SK-N-SH (cell line): ENCODE results near the gene PRKG1. TPM values are rescaled to one million over a fixed set of nuclear protein-coding genes. Genes with fewer than 3 reads are reported as not detected.

Source experiments
- CTCF ChIA-PET: fragments of 300-600, 350-600 bp; formaldehyde crosslinking; extraction: SDS; loops from one replicate; lab custom pipeline; 2021; lab: Yijun Ruan, JAX
- POLR2A ChIA-PET: fragments of 350-600 bp; sonication (Branson Sonifier 250); formaldehyde crosslinking; extraction: SDS; loops from one replicate; lab custom pipeline; 2020; ENCODE audit warnings: antibody characterized with exemption, inconsistent platforms; lab: Yijun Ruan, JAX
- DNase-seq: peaks from one replicate; pipeline ENCODE4 v3.0.0; 2012
- H2AFZ ChIP-seq: fragments of 200-600 bp; sonication (generic); 2 replicates; pipeline ENCODE4 v1.8.1; 2016; ENCODE audit warnings: antibody characterized with exemption, mild to moderate bottlenecking, low read depth
- H3F3A ChIP-seq: fragments of 200-600 bp; sonication (generic); replicated peaks from 2 replicates; pipeline ENCODE3; 2016; ENCODE audit warnings: antibody characterized with exemption, mild to moderate bottlenecking; ENCODE audit not compliant: insufficient read depth
- H3K27ac ChIP-seq, 2 experiments: fragments of 200-500 bp in 1 of 2; fragments of 200-600 bp in 1 of 2; sonication (Bioruptor generic) in 1 of 2; sonication (generic), shearing (Covaris generic) in 1 of 2; 2 replicates each; pipeline versions ENCODE4 v1.5.1 to v1.6.1; 2014 to 2016; ENCODE audit warnings: low read depth in 2 of 2, inconsistent platforms in 1 of 2, low read length in 1 of 2, mild to moderate bottlenecking in 1 of 2, mixed read lengths in 1 of 2
- H3K27me3 ChIP-seq: fragments of 200-600 bp; sonication (generic), shearing (Covaris generic); 2 replicates; pipeline ENCODE4 v1.6.1; 2016; ENCODE audit warnings: mixed run types; ENCODE audit not compliant: insufficient read depth
- H3K36me3 ChIP-seq, 2 experiments: fragments of 200-500 bp in 1 of 2; fragments of 200-600 bp in 1 of 2; sonication (Bioruptor generic) in 1 of 2; sonication (generic) in 1 of 2; replicated peaks in 1 of 2; 2 replicates each; pipeline versions ENCODE3 to v1.5.1; 2014 to 2016; ENCODE audit warnings: low read length in 1 of 2, mild to moderate bottlenecking in 1 of 2; ENCODE audit not compliant: insufficient read depth in 2 of 2, control insufficient read depth in 1 of 2
- H3K4me1 ChIP-seq, 2 experiments: fragments of 200-500 bp in 1 of 2; fragments of 200-600 bp in 1 of 2; sonication (Bioruptor generic) in 1 of 2; sonication (generic), shearing (Covaris generic) in 1 of 2; 2 replicates each; pipeline versions ENCODE4 v1.5.1 to v1.6.1; 2014 to 2016; ENCODE audit warnings: low read depth in 1 of 2, low read length in 1 of 2, mixed run types in 1 of 2; ENCODE audit not compliant: insufficient read depth in 2 of 2, control insufficient read depth in 1 of 2
- H3K4me2 ChIP-seq: fragments of 200-600 bp; sonication (generic), shearing (Covaris generic); 2 replicates; pipeline ENCODE4 v1.6.1; 2017; ENCODE audit warnings: mixed run types
- H3K4me3 ChIP-seq, 2 experiments: fragments of 200-500 bp in 1 of 2; fragments of 200-600 bp in 1 of 2; sonication (Bioruptor generic) in 1 of 2; sonication (generic), shearing (Covaris generic) in 1 of 2; 2 replicates each; pipeline versions ENCODE4 v1.5.1 to v1.8.1; 2014 to 2016; ENCODE audit warnings: low read depth in 2 of 2, inconsistent platforms in 1 of 2, low read length in 1 of 2, mild to moderate bottlenecking in 1 of 2, mixed read lengths in 1 of 2, moderate library complexity in 1 of 2
- H3K79me2 ChIP-seq: fragments of 200-600 bp; sonication (generic); 2 replicates; pipeline ENCODE4 v1.8.1; 2017; ENCODE audit warnings: mild to moderate bottlenecking; ENCODE audit not compliant: insufficient read depth
- H3K9ac ChIP-seq: fragments of 200-600 bp; sonication (generic); 2 replicates; pipeline ENCODE4 v1.6.1; 2017; ENCODE audit warnings: mixed run types
- H3K9me2 ChIP-seq: fragments of 200-600 bp; sonication (generic); 2 replicates; pipeline ENCODE4 v1.6.1; 2017; ENCODE audit warnings: mixed run types
- H3K9me3 ChIP-seq: fragments of 200-600 bp; sonication (generic); 2 replicates; pipeline ENCODE4 v1.6.1; 2017; ENCODE audit warnings: mixed run types, mild to moderate bottlenecking, moderate library complexity
- H4K20me1 ChIP-seq: fragments of 200-600 bp; sonication (generic); 2 replicates; pipeline ENCODE4 v1.6.1; 2017; ENCODE audit warnings: mild to moderate bottlenecking, mixed run types; ENCODE audit not compliant: insufficient read depth
- CHD2 ChIP-seq: fragments of 150-350 bp; IDR thresholded peaks from 2 replicates; pipeline ENCODE4 v1.6.1; 2018; ENCODE audit warnings: low read length; ENCODE audit not compliant: partially characterized antibody
- EZH2phosphoT487 ChIP-seq: fragments of 200-600 bp; sonication (generic); IDR thresholded peaks from 2 replicates; pipeline ENCODE4 v1.6.1; 2017; ENCODE audit warnings: low read depth, mixed run types, mild to moderate bottlenecking, antibody characterized with exemption, moderate library complexity, borderline replicate concordance
- FOSL2 ChIP-seq: IDR thresholded peaks from 2 replicates; pipeline ENCODE4 v1.4.0; 2012; ENCODE audit warnings: low read depth, mild to moderate bottlenecking, moderate library complexity, borderline replicate concordance
- FOXM1 ChIP-seq: IDR thresholded peaks from 2 replicates; pipeline ENCODE4 v1.4.0; 2012; ENCODE audit warnings: low read depth, mild to moderate bottlenecking
- GATA2 ChIP-seq: sonication (generic); formaldehyde crosslinking; IDR thresholded peaks from 2 replicates; pipeline ENCODE4 v1.5.0; 2020; ENCODE audit warnings: mild to moderate bottlenecking, missing genetic modification reagents
- MEF2A ChIP-seq: IDR thresholded peaks from 2 replicates; pipeline ENCODE4 v1.4.0; 2012; ENCODE audit warnings: low read depth, borderline replicate concordance
- MXI1 ChIP-seq: IDR thresholded peaks from 2 replicates; pipeline ENCODE4 v1.6.1; 2012; ENCODE audit warnings: mild to moderate bottlenecking, low read depth, low read length, improper control_type of control experiment
- NFIC ChIP-seq: IDR thresholded peaks from 2 replicates; pipeline ENCODE4 v1.4.0; 2012; ENCODE audit warnings: borderline replicate concordance
- NRF1 ChIP-seq: IDR thresholded peaks from 2 replicates; pipeline ENCODE4 v1.6.1; 2012; ENCODE audit warnings: low read depth, mild to moderate bottlenecking, low read length
- RCOR1 ChIP-seq: fragments of 150-350 bp; IDR thresholded peaks from 2 replicates; pipeline ENCODE4 v1.6.1; 2017; ENCODE audit warnings: antibody characterized with exemption, low read length
- RFX5 ChIP-seq: IDR thresholded peaks from 2 replicates; pipeline ENCODE4 v1.6.1; 2012; ENCODE audit warnings: mild to moderate bottlenecking, improper control_type of control experiment, low read length
- SMC3 ChIP-seq: IDR thresholded peaks from 2 replicates; pipeline ENCODE4 v1.6.1; 2012; ENCODE audit warnings: low read depth, low read length, improper control_type of control experiment
- TAF1 ChIP-seq: IDR thresholded peaks from 2 replicates; pipeline ENCODE4 v1.6.1; 2012; ENCODE audit warnings: low read depth, mild to moderate bottlenecking, low read length, moderate library complexity, borderline replicate concordance
- TEAD4 ChIP-seq: IDR thresholded peaks from 2 replicates; pipeline ENCODE4 v1.4.0; 2012; ENCODE audit warnings: mild to moderate bottlenecking, borderline replicate concordance; ENCODE audit not compliant: insufficient read depth
- WGBS: methylation state at CpG from one replicate; pipeline ENCODE4 v1.1.6; 2017; ENCODE audit warnings: low lambda C conversion rate; 5-methylcytosine and 5-hydroxymethylcytosine counted together
- polyA plus RNA-seq, 3 experiments: library from polyadenylated mRNA; depleted of rRNA; stranded (reverse); fragments of >200 nt; gene quantifications; 2 replicates each; pipeline ENCODE4 v1.2.3, GENCODE V29; 2012
- TF ChIP-seq, protein P1 (sequence below): IDR thresholded peaks from 2 replicates; pipeline ENCODE4 v1.4.0; 2012; ENCODE audit warnings: low read depth, borderline replicate concordance
- TF ChIP-seq, protein P2 (sequence below): IDR thresholded peaks from 2 replicates; pipeline ENCODE4; 2012
- TF ChIP-seq, protein P3 (sequence below): fragments of 150-350 bp; IDR thresholded peaks from 2 replicates; pipeline ENCODE4 v1.6.1; 2017; ENCODE audit warnings: antibody characterized with exemption, low read length, low read depth, borderline replicate concordance
- TF ChIP-seq, protein P4 (sequence below): IDR thresholded peaks from 2 replicates; pipeline ENCODE4 v1.4.0; 2012; ENCODE audit warnings: low read depth, borderline replicate concordance

PRKG1 gene
- polyA plus RNA-seq, 1 of the 3 experiments (the other 2 are of a cell fraction): 4.1 TPM

DNA sequence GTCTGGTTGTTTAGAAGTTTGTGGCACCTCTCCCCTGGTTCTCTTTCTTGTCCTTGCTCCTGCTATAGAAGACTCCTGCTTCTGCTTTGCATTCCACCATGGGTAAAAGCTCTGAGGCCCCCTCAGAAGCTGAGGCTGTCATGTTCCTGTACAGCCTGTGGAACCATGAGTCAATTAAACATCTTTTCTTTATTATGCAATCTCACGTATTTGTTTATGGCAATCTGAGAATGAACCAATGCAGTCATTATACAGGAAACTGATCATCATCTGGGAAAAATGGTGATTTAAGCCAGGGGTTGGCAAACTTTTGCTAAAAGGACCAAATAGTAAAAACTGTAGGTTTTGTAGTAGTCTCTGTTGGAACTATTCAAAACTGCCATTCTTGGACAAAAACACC is 449.8 kb downstream of the PRKG1 start:
- no peaks in the 10 kb centered on the region for H4K20me1 ChIP-seq
- no peak overlapping the region for H3K9ac ChIP-seq
- H3F3A ChIP-seq: no peaks in the 10 kb centered on the region
- H3K4me3 ChIP-seq: no peak overlapping the region
- H3K27ac ChIP-seq: no peak overlapping the region
- POLR2A ChIA-PET: no interaction called here
- H3K4me1 ChIP-seq: no peaks in the 10 kb centered on the region
- TF ChIP-seq FOSL2: no peak
- TF ChIP-seq MEF2A: no peak
- TF ChIP-seq NFIC: no peak
- TF ChIP-seq TEAD4: no peak
- TF ChIP-seq TAF1: no peak
- no peak for TF ChIP-seq NRF1
- TF ChIP-seq FOXM1: no peak
- TF ChIP-seq GATA2: no peak
- TF ChIP-seq SMC3: no peak
- TF ChIP-seq, all 33 proteins: peak for 0
- no peaks in the 10 kb centered on the region for H3K9me2 ChIP-seq
- H3K27me3 ChIP-seq: no peaks in the 10 kb centered on the region
- no peak overlapping the region for H3K4me2 ChIP-seq
- no peak for DNase-seq
- no peaks in the 10 kb centered on the region for H3K9me3 ChIP-seq
- H3K36me3 ChIP-seq: no peaks in the 10 kb centered on the region
- CTCF ChIA-PET: no interaction called here
- no peak overlapping the region for H2AFZ ChIP-seq
- 64% methylated on average over 1 of the region's 1 CpG for WGBS
- no peaks in the 10 kb centered on the region for H3K79me2 ChIP-seq

DNA sequence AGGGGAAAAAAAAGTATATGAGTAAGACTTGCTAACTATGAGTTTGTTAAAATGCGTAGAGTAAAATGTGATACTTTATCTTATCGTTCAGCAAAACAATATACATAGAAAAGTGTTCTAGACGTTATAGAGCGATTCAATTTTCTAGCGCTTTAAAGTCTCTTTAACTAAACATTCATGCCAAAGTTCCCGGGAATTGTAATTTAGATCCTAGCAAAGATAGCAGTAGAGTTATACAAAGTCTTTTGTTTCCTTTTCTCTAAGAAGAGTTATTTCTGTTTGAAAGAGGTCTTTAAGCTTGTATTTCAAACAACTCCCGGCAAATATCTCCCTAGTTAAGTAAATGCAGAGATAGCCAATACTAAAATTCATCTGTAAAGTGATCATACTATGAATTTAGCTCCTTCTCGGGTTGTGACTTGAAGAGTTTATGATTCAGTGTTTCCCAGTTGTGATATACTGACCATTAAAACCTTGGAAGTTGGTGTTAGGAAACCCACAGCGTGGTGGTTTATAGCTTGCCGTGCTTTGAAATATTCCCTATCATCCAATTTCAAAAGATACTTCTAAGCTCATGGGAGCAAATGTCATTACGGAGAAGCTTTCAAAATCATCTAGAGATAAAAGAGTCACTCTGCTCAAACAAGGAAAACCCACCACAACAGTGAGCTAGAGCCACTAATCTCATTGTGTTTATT is 453.4 kb downstream of the PRKG1 start:
- no peak overlapping the region for H3K9ac ChIP-seq
- 80% methylated on average over 11 of the region's 11 CpGs for WGBS
- no peaks in the 10 kb centered on the region for H3K27me3 ChIP-seq
- no peak overlapping the region for H3K27ac ChIP-seq
- H3K4me3 ChIP-seq: no peak overlapping the region
- ChIA-PET CTCF (interaction anchor here (0.7 to 1.1 kb wide), 3 partner anchors 11 to 577 kb away, joined by 3 read pairs; no protein-coding TSS in a partner anchor), POLR2A (no interaction called here)
- H3K36me3 ChIP-seq: no peaks in the 10 kb centered on the region
- no peak for DNase-seq
- no peak overlapping the region for H3K4me2 ChIP-seq
- no peaks in the 10 kb centered on the region; a peak in 1 of 4 replicates for H3K4me1 ChIP-seq
- no peak overlapping the region for H2AFZ ChIP-seq
- no peak for TF ChIP-seq RFX5
- TF ChIP-seq, protein P1, sequence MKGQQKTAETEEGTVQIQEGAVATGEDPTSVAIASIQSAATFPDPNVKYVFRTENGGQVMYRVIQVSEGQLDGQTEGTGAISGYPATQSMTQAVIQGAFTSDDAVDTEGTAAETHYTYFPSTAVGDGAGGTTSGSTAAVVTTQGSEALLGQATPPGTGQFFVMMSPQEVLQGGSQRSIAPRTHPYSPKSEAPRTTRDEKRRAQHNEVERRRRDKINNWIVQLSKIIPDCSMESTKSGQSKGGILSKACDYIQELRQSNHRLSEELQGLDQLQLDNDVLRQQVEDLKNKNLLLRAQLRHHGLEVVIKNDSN: no peak
- TF ChIP-seq SMC3: no peak
- TF ChIP-seq, protein P2, sequence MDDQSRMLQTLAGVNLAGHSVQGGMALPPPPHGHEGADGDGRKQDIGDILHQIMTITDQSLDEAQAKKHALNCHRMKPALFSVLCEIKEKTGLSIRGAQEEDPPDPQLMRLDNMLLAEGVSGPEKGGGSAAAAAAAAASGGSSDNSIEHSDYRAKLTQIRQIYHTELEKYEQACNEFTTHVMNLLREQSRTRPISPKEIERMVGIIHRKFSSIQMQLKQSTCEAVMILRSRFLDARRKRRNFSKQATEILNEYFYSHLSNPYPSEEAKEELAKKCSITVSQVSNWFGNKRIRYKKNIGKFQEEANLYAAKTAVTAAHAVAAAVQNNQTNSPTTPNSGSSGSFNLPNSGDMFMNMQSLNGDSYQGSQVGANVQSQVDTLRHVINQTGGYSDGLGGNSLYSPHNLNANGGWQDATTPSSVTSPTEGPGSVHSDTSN: no peak
- no peak for TF ChIP-seq EZH2phosphoT487
- TF ChIP-seq MXI1: no peak
- no peak for TF ChIP-seq NRF1
- TF ChIP-seq TEAD4: no peak
- no peak for TF ChIP-seq FOXM1
- TF ChIP-seq RCOR1: no peak
- TF ChIP-seq CHD2: no peak
- TF ChIP-seq, protein P3, sequence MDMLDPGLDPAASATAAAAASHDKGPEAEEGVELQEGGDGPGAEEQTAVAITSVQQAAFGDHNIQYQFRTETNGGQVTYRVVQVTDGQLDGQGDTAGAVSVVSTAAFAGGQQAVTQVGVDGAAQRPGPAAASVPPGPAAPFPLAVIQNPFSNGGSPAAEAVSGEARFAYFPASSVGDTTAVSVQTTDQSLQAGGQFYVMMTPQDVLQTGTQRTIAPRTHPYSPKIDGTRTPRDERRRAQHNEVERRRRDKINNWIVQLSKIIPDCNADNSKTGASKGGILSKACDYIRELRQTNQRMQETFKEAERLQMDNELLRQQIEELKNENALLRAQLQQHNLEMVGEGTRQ: no peak
- no peak for TF ChIP-seq NFIC
- TF ChIP-seq, protein P4, sequence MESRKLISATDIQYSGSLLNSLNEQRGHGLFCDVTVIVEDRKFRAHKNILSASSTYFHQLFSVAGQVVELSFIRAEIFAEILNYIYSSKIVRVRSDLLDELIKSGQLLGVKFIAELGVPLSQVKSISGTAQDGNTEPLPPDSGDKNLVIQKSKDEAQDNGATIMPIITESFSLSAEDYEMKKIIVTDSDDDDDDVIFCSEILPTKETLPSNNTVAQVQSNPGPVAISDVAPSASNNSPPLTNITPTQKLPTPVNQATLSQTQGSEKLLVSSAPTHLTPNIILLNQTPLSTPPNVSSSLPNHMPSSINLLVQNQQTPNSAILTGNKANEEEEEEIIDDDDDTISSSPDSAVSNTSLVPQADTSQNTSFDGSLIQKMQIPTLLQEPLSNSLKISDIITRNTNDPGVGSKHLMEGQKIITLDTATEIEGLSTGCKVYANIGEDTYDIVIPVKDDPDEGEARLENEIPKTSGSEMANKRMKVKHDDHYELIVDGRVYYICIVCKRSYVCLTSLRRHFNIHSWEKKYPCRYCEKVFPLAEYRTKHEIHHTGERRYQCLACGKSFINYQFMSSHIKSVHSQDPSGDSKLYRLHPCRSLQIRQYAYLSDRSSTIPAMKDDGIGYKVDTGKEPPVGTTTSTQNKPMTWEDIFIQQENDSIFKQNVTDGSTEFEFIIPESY: no peak
- no peak for TF ChIP-seq GATA2
- no peaks in the 10 kb centered on the region for H3F3A ChIP-seq
- no peaks in the 10 kb centered on the region for H3K79me2 ChIP-seq
- H3K9me3 ChIP-seq: no peaks in the 10 kb centered on the region
- H4K20me1 ChIP-seq: no peaks in the 10 kb centered on the region
- no peaks in the 10 kb centered on the region for H3K9me2 ChIP-seq
